ENCODE measurements around the gene SPTBN2.

The SPTBN2 gene

DNA sequence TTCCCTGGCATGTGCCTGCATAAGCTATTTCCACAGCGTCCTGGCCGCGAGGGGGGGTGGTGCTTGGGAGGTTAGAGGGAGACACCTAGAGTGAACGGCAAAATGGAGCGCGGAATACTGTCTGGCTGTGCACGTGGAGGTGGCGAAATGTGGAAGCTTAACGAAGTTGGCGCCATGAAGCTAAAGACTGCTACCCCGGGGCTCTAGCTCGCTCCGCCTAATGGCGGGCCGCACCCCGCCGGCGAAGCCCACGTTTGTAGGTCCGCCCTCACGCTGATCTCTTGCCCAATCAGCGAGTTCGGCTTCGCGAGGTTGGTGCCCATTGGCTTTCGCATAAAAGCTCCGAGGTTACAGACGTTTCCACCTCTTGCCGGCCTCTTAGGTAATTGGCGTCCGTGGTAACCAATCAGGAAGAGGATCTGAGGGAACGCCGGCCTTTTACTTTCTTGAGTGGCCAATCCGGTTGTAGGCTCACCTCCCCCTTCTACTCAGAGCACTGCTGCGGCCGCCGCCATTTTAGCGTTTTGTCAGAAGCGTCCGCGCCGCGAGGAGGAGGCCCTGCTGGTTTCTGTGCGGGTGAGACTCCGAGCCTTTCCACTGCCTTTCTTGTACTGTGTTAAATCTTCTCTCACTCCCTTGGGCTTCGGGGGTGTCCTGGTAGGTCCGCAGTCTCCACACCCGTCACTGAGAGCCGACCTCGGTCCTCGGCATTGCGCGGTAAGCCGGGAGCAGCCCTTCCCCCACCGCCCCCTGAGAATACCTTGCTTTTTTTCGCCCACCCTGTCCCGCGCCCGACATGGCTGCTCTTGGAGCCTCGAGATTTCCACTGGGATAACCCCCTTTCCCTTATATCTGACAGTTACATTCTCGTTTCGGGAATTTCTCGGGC, 90.6 kb downstream of the SPTBN2 start, which contains the start of gene RBM4:
Gene RBM4 (plus strand): TSS at position 527 of the 889 bp plus-strand sequence. CDS start 1,009 bp downstream, outside the sequence.
- DNase-seq = peak; percentile 91 to 99 (median 96)

DNA sequence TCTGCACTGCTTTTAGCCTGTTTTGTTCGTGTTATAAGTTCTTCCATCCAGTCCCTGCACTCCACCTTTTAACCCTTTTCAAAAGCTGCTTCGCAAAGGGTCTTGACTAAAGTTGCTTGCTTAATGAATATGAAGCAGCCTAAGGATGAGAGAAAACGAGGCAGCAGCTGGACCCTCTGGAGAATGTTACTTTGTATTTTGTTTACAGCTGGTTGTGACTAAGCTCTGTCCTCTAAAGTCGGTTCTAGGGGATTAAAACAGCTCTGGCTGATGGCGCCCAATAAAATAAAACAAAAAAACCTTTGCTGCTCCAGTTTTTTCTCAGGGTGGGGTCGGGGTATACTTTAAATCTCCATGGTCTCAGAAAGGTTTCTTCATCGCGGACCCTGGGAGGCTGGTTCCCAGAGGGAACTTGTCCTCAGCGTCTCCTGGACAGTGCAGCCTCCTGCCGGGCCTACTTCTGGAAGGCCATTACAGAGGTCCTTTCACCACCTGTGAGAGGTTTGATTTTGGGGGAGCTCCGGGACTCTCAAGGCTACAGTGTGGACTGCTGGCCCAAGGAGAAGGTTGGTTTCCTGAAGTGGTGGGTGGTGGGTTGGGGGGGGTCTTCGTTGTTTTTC, 91.3 kb downstream of the SPTBN2 start:
- DNase-seq = no peak

GRCh38 chr11:66636411-66636810, 92.6 kb downstream of the SPTBN2 start:
- no peak for DNase-seq

Data from T-helper 1 cell (primary cell).